T1000 (cell line): ENCODE data around the gene BICC1.

Source experiments
- DNase-seq: peaks from one replicate; lab custom pipeline; 2025; ENCODE audit warnings: mixed read lengths; lab: John Stamatoyannopoulos, UW

BICC1 gene

GRCh38 chr10:58515291-58515941 is 2.7 kb downstream of the BICC1 start:
- no peak for DNase-seq

- DNase-seq, result no peak
Observed at GRCh38 chr10:58516119-58516518, 3.4 kb downstream of the BICC1 start.

GRCh38 chr10:58516671-58517070 is 4.0 kb downstream of the BICC1 start:
- DNase-seq, result no peak

- no peak for DNase-seq
Observed at GRCh38 chr10:58517081-58517480, 4.4 kb downstream of the BICC1 start.

- no peak for DNase-seq
Observed at GRCh38 chr10:58517491-58518355, 5.1 kb downstream of the BICC1 start.

GRCh38 chr10:58518775-58519174 is 6.1 kb downstream of the BICC1 start:
- DNase-seq, result no peak

GRCh38 chr10:58529077-58529728 is 16.5 kb downstream of the BICC1 start:
- no peak for DNase-seq

GRCh38 chr10:58531084-58531695 is 18.5 kb downstream of the BICC1 start:
- no peak for DNase-seq

- no peak for DNase-seq
Observed at GRCh38 chr10:58535311-58535710, 22.6 kb downstream of the BICC1 start.

GRCh38 chr10:58543141-58543540 is 30.5 kb downstream of the BICC1 start:
- no peak for DNase-seq

- DNase-seq, result no peak
Observed at GRCh38 chr10:58544135-58544534, 31.5 kb downstream of the BICC1 start.

- DNase-seq, result no peak
Observed at GRCh38 chr10:58545427-58545826, 32.8 kb downstream of the BICC1 start.

- no peak for DNase-seq
Observed at GRCh38 chr10:58546137-58546536, 33.5 kb downstream of the BICC1 start.

- no peak for DNase-seq
Observed at GRCh38 chr10:58546722-58547445, 34.2 kb downstream of the BICC1 start.

- DNase-seq, result no peak
Observed at GRCh38 chr10:58547963-58548362, 35.3 kb downstream of the BICC1 start.

- DNase-seq, result no peak
Observed at GRCh38 chr10:58554316-58554715, 41.6 kb downstream of the BICC1 start.

GRCh38 chr10:58555170-58555929 is 42.7 kb downstream of the BICC1 start:
- no peak for DNase-seq

GRCh38 chr10:58555930-58556311 is 43.2 kb downstream of the BICC1 start:
- no peak for DNase-seq

- DNase-seq, result no peak
Observed at GRCh38 chr10:58556516-58557165, 44.0 kb downstream of the BICC1 start.

- no peak for DNase-seq
Observed at GRCh38 chr10:58557714-58558113, 45.0 kb downstream of the BICC1 start.

- DNase-seq, result no peak
Observed at GRCh38 chr10:58560068-58560467, 47.4 kb downstream of the BICC1 start.
